HG02571 (cell line): ENCODE data around the gene HOMER3.
"Not testable (repeated sequence)": the region's sequence is repeated elsewhere in the genome, so short reads cannot be mapped to it uniquely, and the experiment has no call there.

Source experiments
- ATAC-seq: cut with Tn5 transposase; IDR thresholded peaks from one replicate; pipeline ENCODE4 v1.9.1; 2021; ENCODE audit warnings: mild to moderate bottlenecking, moderate library complexity; ENCODE audit not compliant: unreplicated experiment

Gene HOMER3

GRCh38 chr19:18928018-18928805, 12.8 kb downstream of the HOMER3 start:
- no peak for ATAC-seq

- ATAC-seq, result no peak
Observed at GRCh38 chr19:18924684-18925213, 16.3 kb downstream of the HOMER3 start.

- ATAC-seq, result no peak
Observed at GRCh38 chr19:18922228-18922985, 18.6 kb downstream of the HOMER3 start.

- no peak for ATAC-seq
Observed at GRCh38 chr19:18921593-18921992, 19.4 kb downstream of the HOMER3 start.

- no peak for ATAC-seq
Observed at GRCh38 chr19:18920400-18920799, 20.6 kb downstream of the HOMER3 start.

GRCh38 chr19:18919900-18920214, 21.2 kb downstream of the HOMER3 start:
- peak; percentile 2 for ATAC-seq

- ATAC-seq, result peak; percentile 82
Observed at GRCh38 chr19:18919086-18919899, 21.7 kb downstream of the HOMER3 start, which contains the start of the genes COPE and DDX49. COPE (minus strand) TSS chr19:18919387; CDS start chr19:18919348, 39 bp downstream. DDX49 (plus strand) TSS chr19:18919715; CDS start chr19:18919742, 27 bp downstream.

- not testable (repeated sequence) for ATAC-seq
Observed at GRCh38 chr19:18917593-18917992, 23.4 kb downstream of the HOMER3 start.

GRCh38 chr19:18915639-18916038, 25.4 kb downstream of the HOMER3 start:
- no peak for ATAC-seq

- no peak for ATAC-seq
Observed at GRCh38 chr19:18913466-18913865, 27.6 kb downstream of the HOMER3 start.

- ATAC-seq, result no peak
Observed at GRCh38 chr19:18912933-18913332, 28.1 kb downstream of the HOMER3 start.

GRCh38 chr19:18910801-18911436, 30.1 kb downstream of the HOMER3 start:
- no peak for ATAC-seq

GRCh38 chr19:18910010-18910409, 31.0 kb downstream of the HOMER3 start:
- no peak for ATAC-seq

GRCh38 chr19:18908917-18909619, 31.9 kb downstream of the HOMER3 start:
- no peak for ATAC-seq

GRCh38 chr19:18906605-18907519, 34.2 kb downstream of the HOMER3 start:
- no peak for ATAC-seq

GRCh38 chr19:18905513-18906236, 35.3 kb downstream of the HOMER3 start:
- ATAC-seq, result no peak

- ATAC-seq, result no peak
Observed at GRCh38 chr19:18905058-18905456, 36.0 kb downstream of the HOMER3 start.
